Vagina (tissue), 2 donors: ENCODE measurements around the gene PISD.

Source experiments
- CTCF ChIP-seq, 3 experiments: fragments of 450-650 bp in 2 of 3; fragments of 200-600 bp in 1 of 3; sonication (generic) in 1 of 3; IDR thresholded peaks; one replicate each; pipeline ENCODE4 v1.5.1; 2017 to 2019; ENCODE audit warnings: antibody characterized with exemption in 3 of 3, mild to moderate bottlenecking in 2 of 3, moderate library complexity in 2 of 3
- POLR2AphosphoS5 ChIP-seq, 2 donors: sonication (generic); formaldehyde crosslinking; IDR thresholded peaks; one replicate each; pipeline ENCODE4 v1.9.0; 2017; ENCODE audit warnings: antibody characterized with exemption in 2 of 2, mild to moderate bottlenecking in 2 of 2, low read depth in 1 of 2; ENCODE audit not compliant: insufficient read depth in 1 of 2

GRCh38 chr22:31681349-31682345 is 19.6 kb upstream of the PISD start:
- TF ChIP-seq CTCF (IDR thresholded peaks at IDR 0.05) (no peak), POLR2AphosphoS5 (IDR thresholded peaks at IDR 0.05; ENCODE audit: insufficient read depth in 1 of 2, low read depth in 1 of 2) (no peak)
